GM12875 (cell line): ENCODE data around the gene GRIK2.

Experiments
- H3K4me3 ChIP-seq: one replicate; pipeline ENCODE4 v1.5.1; 2011; ENCODE audit warnings: low read depth, low read length, control low read depth
- TF ChIP-seq, protein P1 (sequence below): IDR thresholded peaks from 2 replicates; pipeline ENCODE4 v1.5.1; 2011; ENCODE audit warnings: low read depth, mild to moderate bottlenecking, control low read depth, inconsistent platforms, low read length, moderate library complexity, borderline replicate concordance; ENCODE audit not compliant: insufficient read depth

Gene GRIK2

DNA sequence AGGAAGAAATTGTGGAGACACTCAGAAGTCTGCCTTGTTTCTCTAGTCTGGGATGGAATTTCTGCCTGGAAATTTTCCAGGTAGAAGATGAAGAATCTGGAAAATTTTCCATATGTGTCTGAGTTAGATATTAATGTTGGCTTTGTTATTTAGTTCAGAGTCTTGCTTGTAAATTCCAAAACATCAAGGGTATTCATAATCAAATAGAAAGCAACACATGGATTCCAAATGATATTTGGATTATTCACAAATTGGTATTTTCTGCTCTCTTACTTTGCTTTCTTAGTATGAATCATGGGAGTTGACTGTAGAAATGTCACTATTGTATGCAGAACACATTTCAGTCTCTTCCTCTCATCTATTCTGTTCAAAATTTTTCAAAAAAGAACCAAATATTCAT is 116.0 kb downstream of the GRIK2 start:
- no peak overlapping the region for H3K4me3 ChIP-seq
- TF ChIP-seq, protein P1, sequence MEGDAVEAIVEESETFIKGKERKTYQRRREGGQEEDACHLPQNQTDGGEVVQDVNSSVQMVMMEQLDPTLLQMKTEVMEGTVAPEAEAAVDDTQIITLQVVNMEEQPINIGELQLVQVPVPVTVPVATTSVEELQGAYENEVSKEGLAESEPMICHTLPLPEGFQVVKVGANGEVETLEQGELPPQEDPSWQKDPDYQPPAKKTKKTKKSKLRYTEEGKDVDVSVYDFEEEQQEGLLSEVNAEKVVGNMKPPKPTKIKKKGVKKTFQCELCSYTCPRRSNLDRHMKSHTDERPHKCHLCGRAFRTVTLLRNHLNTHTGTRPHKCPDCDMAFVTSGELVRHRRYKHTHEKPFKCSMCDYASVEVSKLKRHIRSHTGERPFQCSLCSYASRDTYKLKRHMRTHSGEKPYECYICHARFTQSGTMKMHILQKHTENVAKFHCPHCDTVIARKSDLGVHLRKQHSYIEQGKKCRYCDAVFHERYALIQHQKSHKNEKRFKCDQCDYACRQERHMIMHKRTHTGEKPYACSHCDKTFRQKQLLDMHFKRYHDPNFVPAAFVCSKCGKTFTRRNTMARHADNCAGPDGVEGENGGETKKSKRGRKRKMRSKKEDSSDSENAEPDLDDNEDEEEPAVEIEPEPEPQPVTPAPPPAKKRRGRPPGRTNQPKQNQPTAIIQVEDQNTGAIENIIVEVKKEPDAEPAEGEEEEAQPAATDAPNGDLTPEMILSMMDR = no peak

DNA sequence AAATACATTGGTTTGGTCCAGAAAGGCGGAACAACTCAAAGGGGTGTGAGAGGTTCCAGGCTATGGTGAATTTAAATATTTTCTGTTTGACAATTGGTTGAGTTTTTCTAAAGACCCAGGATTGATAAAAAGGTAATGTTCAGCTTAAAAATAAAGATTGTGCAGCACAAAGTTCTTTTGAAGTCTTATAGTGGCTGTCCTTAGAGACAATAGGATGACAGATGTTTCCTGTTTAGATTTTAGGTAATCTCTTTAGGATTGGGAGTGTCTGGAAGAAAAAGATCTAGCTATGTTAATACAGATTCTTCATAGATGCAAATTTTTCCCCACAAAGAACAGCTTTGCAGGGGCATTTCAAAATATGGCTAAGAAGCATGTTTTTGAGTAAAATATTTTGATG is 119.7 kb downstream of the GRIK2 start:
- TF ChIP-seq, protein P1 = no peak
- H3K4me3 ChIP-seq = no peak overlapping the region

DNA sequence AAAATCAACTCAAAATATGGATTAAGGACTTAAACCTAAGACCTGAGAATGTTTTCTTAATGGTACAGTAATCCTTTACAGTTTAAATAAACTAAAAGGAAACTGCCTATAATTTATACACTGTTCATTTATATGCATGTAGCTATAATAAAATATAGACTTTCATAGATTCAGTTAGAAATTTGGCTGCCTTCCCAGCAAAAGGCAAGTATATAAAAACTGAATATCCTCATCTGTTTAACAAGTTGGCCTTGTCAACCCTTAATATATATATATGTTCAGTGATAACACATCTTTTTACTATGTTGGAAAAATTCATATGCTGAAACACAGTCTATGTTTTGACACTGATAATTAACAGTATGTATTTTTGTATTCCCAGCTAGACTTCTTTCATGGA is 123.1 kb downstream of the GRIK2 start:
- TF ChIP-seq, protein P1 = no peak
- H3K4me3 ChIP-seq = no peak overlapping the region

DNA sequence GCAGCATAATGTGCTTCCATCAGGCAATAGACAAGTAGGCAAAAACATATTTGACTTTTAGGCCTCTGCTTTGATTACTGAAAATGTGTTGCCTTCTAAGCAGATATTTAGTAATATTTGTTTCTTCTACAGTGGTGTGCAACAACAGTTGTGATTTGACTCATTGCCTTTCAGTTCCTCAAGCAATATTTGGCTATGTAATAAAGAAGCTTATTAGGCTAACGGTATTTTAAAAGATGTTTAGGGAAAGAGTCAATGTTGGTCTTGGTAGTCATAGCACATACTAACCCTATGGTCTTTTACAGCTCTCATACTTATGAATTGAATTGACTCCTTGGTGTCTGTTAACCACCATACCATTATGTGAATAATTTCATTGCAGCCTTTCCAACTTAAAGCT is 124.1 kb downstream of the GRIK2 start:
- TF ChIP-seq, protein P1 = no peak
- no peak overlapping the region for H3K4me3 ChIP-seq

DNA sequence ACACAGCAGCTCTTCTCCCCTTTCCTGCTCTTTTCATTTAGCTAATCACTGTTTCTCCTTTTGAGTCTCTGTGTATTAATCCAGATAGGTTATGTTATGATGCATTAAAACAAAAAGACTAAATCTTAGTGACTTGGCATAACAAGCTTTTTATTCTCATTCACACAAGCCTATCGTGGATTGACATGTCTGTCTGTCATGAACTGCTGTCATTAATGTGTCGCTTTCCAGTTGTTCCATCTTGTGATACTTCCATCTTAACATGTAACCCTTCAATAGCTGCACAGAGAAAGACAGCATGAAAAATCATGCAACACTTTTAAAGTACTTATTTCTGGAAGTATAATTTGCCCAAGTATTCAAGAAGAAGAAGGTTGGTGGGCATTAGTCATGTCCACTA is 128.7 kb downstream of the GRIK2 start:
- TF ChIP-seq, protein P1 = no peak
- H3K4me3 ChIP-seq = no peak overlapping the region

DNA sequence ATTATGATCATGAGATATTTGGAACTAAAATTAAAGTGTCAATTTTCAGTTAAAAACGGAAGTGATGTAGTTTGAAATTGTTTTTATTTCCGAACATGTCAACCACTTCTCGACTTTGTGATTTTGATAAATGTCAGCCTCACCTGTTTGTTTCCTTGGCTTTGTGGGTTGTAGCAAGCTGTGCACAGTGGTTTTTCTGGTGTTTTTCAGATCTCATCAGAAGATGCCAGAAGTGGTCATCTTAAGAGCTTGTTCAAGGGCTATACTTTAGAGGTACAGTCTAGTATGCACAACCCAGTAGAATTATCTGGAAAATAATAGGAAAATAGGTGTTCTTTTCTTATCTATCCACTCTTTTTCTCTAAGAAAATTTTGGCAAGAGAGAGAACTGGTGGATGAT is 134.0 kb downstream of the GRIK2 start:
- H3K4me3 ChIP-seq = no peak overlapping the region
- TF ChIP-seq, protein P1 = no peak

DNA sequence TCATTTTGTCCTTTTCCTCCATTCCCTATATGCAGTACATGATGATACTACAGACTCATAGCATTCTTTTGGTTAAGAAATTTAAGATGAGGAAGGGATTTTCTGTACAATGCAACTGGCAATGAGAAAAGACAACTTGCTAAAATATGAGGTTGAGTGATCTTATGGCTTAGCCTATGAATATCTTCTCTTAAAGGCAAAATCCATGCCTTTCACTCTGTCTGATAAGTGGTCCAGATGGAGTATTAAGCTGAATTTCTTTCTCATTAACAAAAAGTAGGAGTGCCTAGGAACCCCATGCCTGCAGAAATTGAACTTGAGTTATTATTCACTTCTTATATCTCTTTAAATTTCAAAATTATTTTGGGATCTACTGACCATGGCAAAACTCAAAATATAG is 135.3 kb downstream of the GRIK2 start:
- no peak overlapping the region for H3K4me3 ChIP-seq
- TF ChIP-seq, protein P1 = no peak
